Chondrocyte (in vitro differentiated cells): ENCODE data around the gene NDST4. TPM values are rescaled to one million over a fixed set of nuclear protein-coding genes. Genes with fewer than 3 reads are reported as not detected.

Experiments used
- DNase-seq: peaks from one replicate; pipeline ENCODE4 v3.0.0; 2021; ENCODE audit warnings: mixed read lengths, low spot score
- H3K27ac Mint-ChIP-seq: one replicate; pipeline ENCODE4 v1.8.0; 2021; ENCODE audit warnings: mild to moderate bottlenecking, moderate library complexity, mixed read lengths; ENCODE audit not compliant: unreplicated experiment
- H3K27me3 Mint-ChIP-seq: 2 replicates; pipeline ENCODE4 v1.8.0; 2021; ENCODE audit warnings: low read depth, mixed read lengths
- H3K36me3 Mint-ChIP-seq: 2 replicates; pipeline ENCODE4 v1.8.0; 2021; ENCODE audit warnings: low read depth, mixed read lengths
- H3K4me1 Mint-ChIP-seq: 2 replicates; pipeline ENCODE4 v1.8.0; 2021; ENCODE audit warnings: low read depth, mild to moderate bottlenecking, mixed read lengths
- H3K4me3 Mint-ChIP-seq: one replicate; pipeline ENCODE4 v1.8.0; 2021; ENCODE audit warnings: mild to moderate bottlenecking, moderate library complexity, mixed read lengths; ENCODE audit not compliant: unreplicated experiment
- H3K9me3 Mint-ChIP-seq: 2 replicates; pipeline ENCODE4 v1.8.0; 2021; ENCODE audit warnings: low read depth, mixed read lengths
- CTCF ChIP-seq: fragments of 200-600 bp; sonication (generic); IDR thresholded peaks from 2 replicates; pipeline ENCODE4 v1.5.0; 2021; ENCODE audit warnings: antibody characterized with exemption, mild to moderate bottlenecking, moderate library complexity
- total RNA-seq: library from RNA; stranded (reverse); gene quantifications from 3 replicates; pipeline ENCODE4 v1.2.1, GENCODE V29; 2021

Gene NDST4
- total RNA-seq, 1 donor from 2014 or later, result not detected

GRCh38 chr4:114785570-114785969 is 327.9 kb downstream of the NDST4 start:
- DNase-seq, result no peak
- TF ChIP-seq CTCF, result no peak
- Mint-ChIP-seq H3K4me1 (peaks cover 33% of the 10 kb centered on the region), H3K36me3 (peaks cover 2% of the 10 kb centered on the region), H3K27ac (no peak overlapping the region), H3K27me3 (no peaks in the 10 kb centered on the region), H3K9me3 (peaks cover 2% of the 10 kb centered on the region), H3K4me3 (no peak overlapping the region)

- H3K4me1 Mint-ChIP-seq, result peaks cover 33% of the 10 kb centered on the region
- peak overlapping the region; percentile 28 for H3K27ac Mint-ChIP-seq
- TF ChIP-seq CTCF, result no peak
- no peaks in the 10 kb centered on the region for H3K27me3 Mint-ChIP-seq
- peaks cover 2% of the 10 kb centered on the region for H3K36me3 Mint-ChIP-seq
- H3K4me3 Mint-ChIP-seq, result no peak overlapping the region
- no peak for DNase-seq
- peaks cover 2% of the 10 kb centered on the region for H3K9me3 Mint-ChIP-seq
Measured at GRCh38 chr4:114783215-114783595, 330.2 kb downstream of the NDST4 start.

- peaks cover 33% of the 10 kb centered on the region for H3K4me1 Mint-ChIP-seq
- peaks cover 2% of the 10 kb centered on the region for H3K9me3 Mint-ChIP-seq
- H3K36me3 Mint-ChIP-seq, result peaks cover 2% of the 10 kb centered on the region
- TF ChIP-seq CTCF, result no peak
- no peak overlapping the region for H3K4me3 Mint-ChIP-seq
- no peaks in the 10 kb centered on the region for H3K27me3 Mint-ChIP-seq
- H3K27ac Mint-ChIP-seq, result peak overlapping the region; percentile 28
- no peak for DNase-seq
Measured at GRCh38 chr4:114782415-114783214, 330.8 kb downstream of the NDST4 start.

GRCh38 chr4:114780205-114780604 is 333.2 kb downstream of the NDST4 start:
- no peak overlapping the region for H3K27ac Mint-ChIP-seq
- no peaks in the 10 kb centered on the region for H3K36me3 Mint-ChIP-seq
- DNase-seq, result no peak
- no peaks in the 10 kb centered on the region for H3K9me3 Mint-ChIP-seq
- no peak overlapping the region for H3K4me3 Mint-ChIP-seq
- H3K4me1 Mint-ChIP-seq, result peaks cover 30% of the 10 kb centered on the region
- H3K27me3 Mint-ChIP-seq, result no peaks in the 10 kb centered on the region
- TF ChIP-seq CTCF, result peak; percentile 95
